KBM-7 (cell line): Measurements from ENCODE around the gene TBCD.
"Not testable (repeated sequence)": the region's sequence is repeated elsewhere in the genome, so short reads cannot be mapped to it uniquely, and the experiment has no call there.

Experiments used
- DNase-seq: peaks from one replicate; pipeline ENCODE4 v3.0.0-alpha.2; 2015
- in situ Hi-C: fragments of 300-500 bp; cut with MboI; formaldehyde crosslinking; loops from 2 replicates; pipeline ENCODE4 v1.14.3; 2020; ENCODE audit warnings: low sequenced_read_pairs, low pct_unique_long_range_greater_than_20kb, mixed read lengths

TBCD gene

DNA sequence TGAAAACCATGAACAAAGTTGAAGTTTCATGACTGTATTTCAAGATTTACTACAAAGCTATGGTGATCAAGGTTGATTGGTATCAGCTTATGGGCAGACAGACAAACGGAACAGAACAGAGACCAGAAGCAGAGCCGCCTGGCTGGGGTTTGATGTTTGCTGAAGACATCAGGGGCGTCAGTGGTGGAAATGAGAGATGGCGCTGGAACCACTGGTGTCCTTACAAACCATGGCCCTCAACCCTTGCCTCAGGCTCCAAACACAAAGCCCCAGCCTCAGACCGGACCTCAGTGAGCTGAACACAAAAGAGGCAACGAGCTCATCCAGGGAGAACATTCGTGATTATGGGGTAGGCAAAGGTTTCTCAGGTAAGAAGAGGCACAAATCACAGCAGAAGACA, 214.6 kb downstream of the TBCD start:
- in situ Hi-C loops, result no loop called here

DNA sequence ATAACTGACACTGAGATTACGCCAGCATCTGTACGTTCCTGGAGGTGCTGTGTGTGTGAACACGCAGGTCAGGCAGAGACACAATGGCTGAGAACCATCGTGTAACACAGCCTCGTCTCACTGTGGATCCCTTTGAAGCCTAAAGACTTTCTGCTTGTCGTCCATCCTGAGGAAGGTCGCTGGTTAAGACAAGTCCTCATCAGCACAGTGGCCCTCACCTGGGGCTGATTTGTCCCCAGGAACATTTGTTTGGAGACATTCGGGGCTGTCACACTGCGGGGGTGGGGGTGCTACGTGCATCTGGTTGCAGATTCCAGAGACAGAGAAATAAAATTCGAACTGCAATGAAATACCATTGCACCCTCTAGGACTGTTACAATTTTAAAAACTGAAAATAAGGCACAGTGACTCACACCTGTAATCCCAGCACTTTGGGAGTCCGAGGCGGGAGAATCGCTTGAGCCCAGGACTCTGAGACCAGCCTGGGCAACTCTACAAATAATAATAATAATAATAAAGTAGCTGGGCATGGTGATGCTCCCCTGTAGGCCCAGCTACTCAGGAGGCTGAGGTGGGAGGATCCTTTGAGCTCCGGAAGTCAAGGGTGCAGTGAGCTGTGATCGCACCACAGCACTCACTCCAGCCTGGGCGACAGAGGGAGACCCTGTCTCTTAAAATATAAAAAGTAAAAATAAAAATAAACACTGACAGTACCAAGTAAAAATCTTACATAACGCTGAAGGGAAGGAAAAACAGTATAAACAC, 215.6 kb downstream of the TBCD start:
- DNase-seq, result no peak
- in situ Hi-C loops, result no loop called here

More for the DNA sequence above, 214.6 kb downstream of the TBCD start:
- no peak for DNase-seq

DNA sequence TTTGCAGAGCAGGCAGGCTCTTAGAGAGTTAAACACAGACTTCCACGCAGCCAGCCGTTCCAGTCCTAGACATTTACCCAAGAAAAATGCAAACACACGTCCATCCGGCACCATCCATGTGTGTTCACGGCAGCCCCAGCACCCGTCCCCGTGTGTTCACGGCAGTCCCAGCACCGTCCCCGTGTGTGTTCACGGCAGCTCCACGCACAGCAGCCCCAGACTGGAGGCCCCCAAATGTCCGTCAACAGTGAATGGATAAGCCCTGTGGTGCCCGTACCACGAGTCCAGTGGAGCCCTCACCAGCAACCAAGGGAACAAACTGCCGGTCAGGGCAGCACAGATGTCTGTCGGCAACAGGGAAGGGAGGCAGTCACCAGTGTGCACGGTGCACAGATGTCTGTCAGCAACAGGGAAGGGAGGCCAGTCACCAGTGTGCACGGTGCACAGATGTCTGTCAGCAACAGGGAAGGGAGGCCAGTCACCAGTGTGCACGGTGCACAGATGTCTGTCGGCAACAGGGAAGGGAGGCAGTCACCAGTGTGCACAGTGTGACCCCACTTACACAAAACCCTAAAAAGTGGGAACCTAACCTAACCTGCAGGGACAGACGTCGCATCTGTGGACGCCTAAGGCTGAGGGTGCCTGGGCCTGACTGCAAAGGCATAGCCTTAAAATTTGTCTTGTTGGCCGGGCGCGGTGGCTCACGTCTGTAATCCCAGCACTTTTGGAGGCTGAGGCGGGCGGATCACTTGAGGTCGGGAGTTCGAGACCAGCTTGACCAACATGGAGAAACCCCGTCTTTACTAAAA, 216.4 kb downstream of the TBCD start:
- DNase-seq, in situ Hi-C loops: not testable (repeated sequence)

DNA sequence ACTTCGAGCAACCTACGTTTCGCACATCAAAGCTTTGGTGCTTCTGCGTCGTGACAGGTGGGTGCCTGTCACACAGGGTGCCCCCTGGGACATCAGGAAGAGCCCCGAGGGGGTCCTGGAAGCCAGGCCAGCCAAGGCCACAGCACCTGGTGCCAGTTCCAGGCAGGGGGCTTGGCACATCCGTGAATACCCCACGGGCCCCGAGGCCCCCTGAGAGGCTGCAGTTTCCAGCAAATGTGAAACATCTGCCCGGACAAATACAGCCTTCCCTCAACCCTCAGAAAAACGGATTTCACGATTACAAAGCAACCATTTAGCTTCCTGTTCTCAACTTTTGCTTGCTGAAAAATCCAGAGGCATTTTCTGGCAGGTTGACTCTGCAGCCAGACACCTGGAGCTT, 218.2 kb downstream of the TBCD start:
- DNase-seq, result no peak
- in situ Hi-C loops, result no loop called here

DNA sequence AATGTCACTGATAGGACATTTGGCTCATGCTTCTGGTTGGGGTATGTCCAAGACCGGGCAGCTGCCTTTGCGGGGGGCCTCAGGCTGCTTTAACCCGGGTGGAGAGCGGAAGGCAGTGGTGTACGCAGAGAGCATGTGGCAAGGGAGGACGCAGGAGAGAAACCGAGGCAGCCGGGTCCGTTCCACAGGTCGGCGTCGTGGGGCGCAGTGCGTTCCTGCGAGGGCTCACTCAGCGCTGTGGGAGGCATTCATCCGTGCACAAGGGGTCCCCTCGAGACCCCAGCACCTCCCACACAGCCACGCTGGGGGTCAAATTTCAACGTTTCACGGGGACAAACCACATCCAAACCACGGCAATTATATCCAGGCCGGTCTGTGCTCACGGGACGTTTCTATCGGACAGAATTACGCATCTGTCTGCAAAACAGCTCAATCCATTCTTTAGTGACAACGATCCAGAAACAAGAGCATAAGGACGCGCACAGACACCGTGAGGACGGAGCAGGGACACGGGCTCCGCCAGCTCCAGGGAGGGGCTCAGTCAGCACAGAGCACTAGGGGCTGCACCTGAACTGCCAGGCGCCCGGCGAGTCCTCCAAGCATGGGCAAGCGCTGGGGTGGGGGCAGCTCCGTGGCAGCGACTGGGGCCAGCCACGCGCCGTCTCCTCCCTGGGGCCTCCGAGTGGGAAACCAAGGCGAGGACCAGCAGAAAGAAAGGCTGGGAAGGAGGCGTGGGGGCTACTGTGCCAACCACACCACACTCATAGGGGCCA, 219.1 kb downstream of the TBCD start:
- DNase-seq, result no peak
- in situ Hi-C loops, result no loop called here

DNA sequence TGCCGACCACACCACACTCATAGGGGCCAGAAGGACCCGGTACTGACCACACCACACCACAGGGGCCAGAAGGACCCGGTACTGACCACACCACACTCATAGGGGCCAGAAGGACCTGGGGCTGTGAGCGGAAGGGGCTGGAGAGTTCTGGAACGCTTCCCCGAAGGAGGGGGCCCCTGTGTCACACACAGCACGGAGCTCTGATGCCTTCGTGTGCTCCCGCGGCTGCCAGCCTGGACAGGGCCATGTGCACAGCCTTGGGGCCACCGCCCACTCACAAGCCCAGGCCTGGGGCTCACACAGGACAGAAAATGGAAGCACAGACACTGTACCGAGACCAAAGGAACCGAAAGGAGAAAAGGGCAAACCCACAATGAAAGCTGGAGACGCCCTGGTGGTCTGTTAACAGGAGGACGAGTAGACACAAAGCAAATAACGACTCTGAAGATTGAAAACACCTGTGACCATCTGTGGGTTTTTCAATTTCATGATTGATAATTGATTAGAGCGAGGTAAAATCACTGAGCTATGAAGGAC, 221.0 kb downstream of the TBCD start:
- DNase-seq, result no peak
- in situ Hi-C loops, result no loop called here

DNA sequence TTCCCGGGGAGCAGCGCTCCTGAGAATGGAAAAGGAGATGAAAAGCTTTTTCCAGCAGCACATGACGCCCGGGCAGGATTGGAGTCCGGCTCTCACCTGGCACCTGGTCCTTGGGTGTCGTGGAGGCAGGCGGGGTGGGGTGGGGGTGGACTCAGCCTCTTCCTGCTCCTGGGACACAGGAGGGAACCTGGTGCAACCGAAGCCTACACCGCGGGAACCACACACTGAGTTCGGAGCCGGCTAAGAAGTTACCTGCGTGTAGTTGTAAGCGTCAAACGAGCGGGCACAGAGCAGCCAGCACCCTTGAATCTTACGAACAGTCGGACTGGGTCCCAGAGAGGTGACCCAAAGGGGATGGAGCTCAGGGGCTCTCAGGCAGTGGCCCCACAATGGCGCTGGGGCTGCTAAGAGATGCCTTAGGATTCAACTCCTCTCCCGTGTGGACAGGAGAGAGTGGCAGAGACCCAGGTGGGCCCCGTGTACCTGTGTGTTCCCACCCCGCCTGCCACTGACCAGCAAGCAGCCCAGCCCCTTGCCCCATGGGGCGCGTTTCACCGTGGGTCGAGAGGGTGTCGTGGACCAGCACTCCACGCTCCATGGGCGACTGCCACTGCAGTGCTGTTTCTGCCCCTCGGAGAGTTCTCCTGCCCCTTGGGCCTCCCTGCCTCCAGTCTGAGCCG, 221.7 kb downstream of the TBCD start:
- in situ Hi-C loops, result no loop called here
- DNase-seq, result no peak

DNA sequence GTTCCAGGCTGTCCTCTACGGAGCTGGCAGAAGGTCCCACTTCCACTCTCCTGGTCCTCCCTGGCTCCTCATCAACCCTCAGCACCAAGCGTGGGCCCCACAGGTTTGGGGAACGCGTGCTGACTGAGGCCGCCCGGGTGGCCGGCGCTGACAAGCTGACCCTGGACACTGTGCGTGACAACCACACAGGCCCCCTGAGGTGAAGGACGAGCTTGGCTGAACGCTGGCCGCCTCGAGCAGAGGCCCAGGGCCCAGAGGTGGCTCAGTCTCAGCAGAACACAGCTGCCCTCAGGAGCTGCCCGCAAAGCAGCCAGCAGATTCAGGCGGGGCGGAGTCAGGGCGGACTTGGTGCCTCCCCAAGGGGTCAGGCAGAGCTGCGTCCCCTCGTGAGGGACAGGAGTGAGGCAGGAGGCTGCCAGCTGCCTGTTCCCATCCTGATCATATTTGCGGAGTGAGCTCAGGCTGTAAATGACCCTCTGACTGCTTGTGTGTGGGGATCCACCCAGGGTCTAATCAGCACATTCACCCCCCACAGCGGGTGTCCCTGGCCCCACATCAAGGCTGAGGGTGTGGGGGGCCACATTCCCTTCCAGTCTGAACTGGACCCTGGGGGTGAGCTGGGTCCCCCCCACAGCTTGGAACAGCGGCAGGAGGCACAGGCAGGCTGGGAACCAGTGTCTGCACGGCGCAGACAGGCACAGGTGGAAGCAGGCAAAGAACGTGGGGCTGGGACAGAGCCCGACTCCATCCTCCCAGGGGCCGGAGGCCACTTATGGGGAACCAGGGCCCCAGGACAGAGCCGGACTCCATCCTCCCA, 222.5 kb downstream of the TBCD start:
- DNase-seq, result no peak
- in situ Hi-C loops, result no loop called here

DNA sequence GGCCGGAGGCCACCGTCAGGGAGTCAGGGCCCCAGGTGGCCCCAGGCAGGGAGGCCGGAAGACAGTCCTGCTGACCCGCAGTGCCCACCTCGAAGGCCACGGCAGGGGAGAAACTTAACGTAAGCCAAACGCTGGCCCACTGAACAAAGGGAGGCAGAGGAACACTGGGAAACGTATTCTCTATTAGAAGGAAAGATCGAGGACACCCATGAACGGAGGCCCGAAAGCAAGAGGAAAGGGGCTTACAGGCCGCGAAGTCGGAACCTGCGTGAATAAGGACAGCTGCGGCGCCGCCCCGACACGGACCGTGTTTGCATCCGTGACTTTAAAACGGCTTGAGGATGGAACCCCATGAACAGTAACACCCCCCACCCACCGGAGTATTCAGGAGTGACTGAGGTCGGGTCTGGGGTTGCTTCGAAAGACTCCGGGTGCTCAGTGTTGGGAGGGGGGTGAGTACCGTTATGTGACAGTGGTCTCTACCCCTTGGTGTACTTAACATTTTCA, 225.2 kb downstream of the TBCD start:
- in situ Hi-C loops, result no loop called here
- no peak for DNase-seq

DNA sequence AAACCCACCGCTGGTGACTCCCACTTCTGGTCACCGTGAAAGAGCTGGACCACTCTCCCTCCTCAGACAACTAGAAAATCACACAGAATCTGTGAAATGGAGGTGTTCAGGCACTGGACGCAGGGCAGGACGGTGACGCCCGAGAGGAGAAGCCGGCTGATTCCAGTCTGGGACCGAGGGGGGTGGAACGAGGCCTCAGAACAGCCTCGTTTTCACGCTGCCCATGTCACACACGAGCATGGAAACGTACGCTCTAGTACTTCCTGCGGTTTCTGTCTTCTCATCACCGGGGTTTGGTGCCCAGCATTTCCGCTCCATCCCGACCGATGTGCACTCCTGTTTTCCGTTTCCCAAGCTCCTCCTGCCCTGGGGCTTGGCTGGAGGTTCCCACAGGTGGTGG, 225.7 kb downstream of the TBCD start:
- in situ Hi-C loops, result no loop called here

DNA sequence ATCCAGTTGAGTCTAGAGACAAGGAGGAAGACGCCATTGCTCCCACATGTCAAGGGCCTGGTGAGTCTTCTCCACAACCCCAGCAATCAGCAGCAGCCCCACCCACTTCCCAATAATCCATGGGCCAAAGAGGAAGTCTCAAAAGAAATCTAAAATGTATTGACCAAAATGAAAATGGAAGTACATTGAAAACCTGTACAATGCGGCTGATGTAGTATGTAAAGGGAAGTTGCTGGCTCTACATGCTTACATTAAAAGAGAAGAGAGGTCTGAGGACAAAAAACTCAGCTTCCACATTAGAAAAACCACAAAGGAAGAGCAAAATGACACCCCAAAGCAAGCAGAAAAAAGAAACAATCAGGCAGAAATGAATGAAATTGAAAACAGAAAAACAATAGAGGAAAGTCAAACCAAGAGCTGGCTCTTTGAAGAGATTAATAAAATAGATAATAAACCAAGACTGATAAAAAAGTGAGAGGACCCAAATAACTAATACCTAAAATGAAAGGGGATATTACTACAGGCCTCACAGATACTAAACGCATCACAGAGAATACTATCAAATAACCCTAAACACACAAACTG, 227.0 kb downstream of the TBCD start:
- in situ Hi-C loops, result no loop called here
- peak; percentile 84 for DNase-seq

More for the DNA sequence above, 225.7 kb downstream of the TBCD start:
- DNase-seq, result no peak

DNA sequence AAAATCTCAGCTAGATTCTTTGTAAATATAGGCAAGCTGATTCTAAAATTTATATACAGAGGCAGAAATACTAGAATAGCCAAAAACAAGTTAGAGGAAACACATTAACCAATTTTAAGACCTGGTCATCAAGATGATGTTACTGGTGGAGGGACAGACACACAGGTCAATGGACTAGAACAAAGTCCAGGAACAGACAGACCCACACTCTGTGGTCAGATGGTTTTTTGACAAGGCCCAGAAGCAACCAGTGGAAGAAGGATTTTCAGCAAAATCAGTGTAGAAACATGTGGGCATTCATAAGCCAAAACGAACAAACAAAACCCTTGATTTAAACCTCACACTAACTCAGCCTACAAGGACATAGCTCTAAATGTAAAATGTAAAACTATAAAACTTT, 227.9 kb downstream of the TBCD start:
- in situ Hi-C loops, result no loop called here
- DNase-seq, result no peak

DNA sequence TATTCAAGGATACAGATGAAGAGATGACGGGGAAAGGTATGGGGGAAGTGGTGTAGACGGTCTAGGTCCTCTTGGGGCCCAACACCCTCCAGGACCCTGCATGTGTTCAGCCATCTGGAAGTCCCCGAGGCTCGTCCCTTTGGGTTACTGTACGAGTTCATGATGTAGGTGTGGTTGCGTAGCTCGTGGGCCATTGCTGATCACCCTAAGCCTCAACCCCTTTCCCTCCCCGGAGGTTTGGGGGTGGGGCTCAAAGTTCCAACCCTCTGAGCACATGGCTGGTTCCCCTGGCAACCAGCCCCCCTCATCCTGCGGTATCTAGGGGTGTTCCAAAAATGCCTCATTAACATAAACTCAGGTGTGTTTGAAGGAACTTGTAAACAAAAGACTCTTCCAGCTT, 228.8 kb downstream of the TBCD start:
- DNase-seq, result no peak
- in situ Hi-C loops, result no loop called here

DNA sequence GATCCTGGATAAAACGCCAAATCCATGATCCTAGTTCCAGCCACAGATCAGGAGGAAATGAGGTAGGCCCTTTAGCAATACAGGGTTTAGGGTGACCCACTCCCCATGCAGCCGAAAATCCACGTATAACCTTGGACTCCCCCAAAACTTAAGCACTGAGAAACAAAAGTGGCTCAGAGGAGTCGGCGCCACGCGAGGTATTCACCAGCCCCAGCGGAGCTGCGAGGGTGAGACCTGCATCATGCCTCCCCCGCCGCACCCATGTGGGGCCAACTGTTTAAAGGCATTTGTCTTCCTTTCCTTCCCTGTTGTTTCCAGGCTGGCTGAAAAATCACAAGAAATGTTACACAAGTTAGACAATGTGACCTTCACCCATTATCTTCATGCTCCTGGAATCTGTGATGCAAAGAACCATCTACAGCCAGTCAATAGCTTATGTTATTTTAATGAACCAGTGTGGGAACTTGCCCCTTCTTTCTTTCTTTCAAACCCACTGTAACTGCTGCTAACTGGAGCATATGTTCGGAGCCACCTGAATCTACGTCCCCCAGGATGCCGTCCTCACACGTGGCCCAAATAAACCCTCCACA, 229.4 kb downstream of the TBCD start:
- in situ Hi-C loops, result no loop called here
- DNase-seq, result no peak

DNA sequence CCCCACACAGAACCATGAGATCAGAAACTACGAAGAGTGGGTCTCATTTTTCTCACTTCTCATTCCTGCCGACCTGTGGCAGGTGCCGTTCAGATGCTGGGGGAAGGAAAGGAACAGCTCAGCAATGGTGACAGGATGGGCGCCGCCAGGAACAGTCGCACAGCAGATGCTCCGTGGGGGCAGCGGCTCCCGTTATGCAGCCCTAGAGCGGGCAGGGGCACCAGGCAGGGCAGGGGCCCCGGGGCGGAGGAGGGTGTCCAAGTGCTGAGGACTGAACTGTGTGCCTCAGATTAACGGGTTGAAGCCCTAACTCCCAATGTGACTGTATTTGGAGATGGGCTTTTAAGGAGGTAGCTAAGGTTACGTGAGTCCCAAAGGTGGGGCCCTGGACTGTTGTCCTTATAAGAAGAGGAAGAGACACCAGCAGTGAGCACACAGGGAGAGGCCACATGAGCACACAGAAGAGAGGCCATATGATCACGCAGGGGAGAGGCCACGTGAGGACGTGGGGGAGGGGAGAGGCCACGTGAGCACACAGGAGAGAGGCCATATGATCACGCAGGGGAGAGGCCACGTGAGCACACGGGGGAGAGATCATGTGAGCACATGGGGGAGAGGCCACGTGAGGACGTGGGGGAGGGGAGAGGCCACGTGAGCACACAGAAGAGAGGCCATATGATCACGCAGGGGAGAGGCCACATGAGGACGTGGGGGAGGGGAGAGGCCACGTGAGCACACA, 231.8 kb downstream of the TBCD start:
- DNase-seq, result no peak
- in situ Hi-C loops, result no loop called here

DNA sequence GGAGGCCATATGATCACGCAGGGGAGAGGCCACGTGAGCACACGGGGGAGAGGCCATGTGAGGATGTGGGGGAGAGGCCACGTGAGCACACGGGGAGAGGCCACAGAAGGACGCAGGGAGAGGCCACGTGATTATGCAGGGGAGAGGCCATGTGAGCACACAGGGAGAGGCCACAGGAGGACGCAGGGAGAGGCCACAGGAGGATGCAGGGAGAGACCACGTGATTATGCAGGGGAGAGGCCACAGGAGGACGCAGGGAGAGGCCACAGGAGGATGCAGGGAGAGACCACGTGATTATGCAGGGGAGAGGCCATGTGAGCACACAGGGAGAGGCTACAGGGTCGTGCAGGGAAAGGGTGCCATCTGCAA, 232.4 kb downstream of the TBCD start:
- in situ Hi-C loops, DNase-seq: not testable (repeated sequence)
